ENCODE results near the gene MT1A.

- TF ChIP-seq CTCF (IDR thresholded peaks at IDR 0.05; ENCODE audit: low read depth, low read length, poor library complexity, severe bottlenecking), result no peak
- TF ChIP-seq EZH2phosphoT487 (IDR thresholded peaks at IDR 0.05; ENCODE audit: borderline replicate concordance, low read length), result no peak
Measured at GRCh38 chr16:56662357-56663354, 24.2 kb downstream of the MT1A start.
